Esophagus muscularis mucosa (tissue), 4 donors: ENCODE results near the gene SOD1. TPM values are rescaled to one million over a fixed set of nuclear protein-coding genes. Genes with fewer than 3 reads are reported as not detected.

ENCODE experiments used
- DNase-seq: peaks from one replicate; pipeline ENCODE4 v3.0.0-alpha.2; 2017; ENCODE audit errors: extremely low spot score
- H3K27ac ChIP-seq, 4 donors: fragments of 200-600 bp; sonication (generic); replicated peaks in 1 of 4; 1 replicate in 3 of 4; 2 replicates in 1 of 4; pipeline ENCODE4 v1.5.1; 2016 to 2019; ENCODE audit warnings: mild to moderate bottlenecking in 1 of 4
- H3K27me3 ChIP-seq, 4 donors: fragments of 200-600 bp; sonication (generic); one replicate each; pipeline versions ENCODE4 v1.5.1 to v1.6.0; 2016 to 2019
- H3K36me3 ChIP-seq, 4 donors: fragments of 200-600 bp; sonication (generic); one replicate each; pipeline ENCODE4 v1.5.1; 2016 to 2019
- H3K4me1 ChIP-seq, 4 donors: fragments of 200-600 bp; sonication (generic); one replicate each; pipeline ENCODE4 v1.5.1; 2016 to 2019
- H3K4me3 ChIP-seq, 4 donors: fragments of 200-600 bp; sonication (generic); 1 replicate in 2 of 4; 2 replicates in 2 of 4; pipeline ENCODE4 v1.5.1; 2016 to 2019; ENCODE audit warnings: mild to moderate bottlenecking in 4 of 4, moderate library complexity in 1 of 4
- H3K9me3 ChIP-seq, 4 donors: fragments of 200-600 bp; sonication (generic); 1 replicate in 3 of 4; 2 replicates in 1 of 4; pipeline ENCODE4 v1.5.1; 2016 to 2019
- EP300 ChIP-seq: sonication (generic); formaldehyde crosslinking; IDR thresholded peaks from one replicate; pipeline ENCODE4 v1.6.1; 2017; ENCODE audit warnings: antibody characterized with exemption
- POLR2A ChIP-seq: fragments of 450-650 bp; IDR thresholded peaks from one replicate; pipeline ENCODE4 v1.6.1; 2017; ENCODE audit warnings: antibody characterized with exemption, moderate library complexity, mild to moderate bottlenecking, low read depth
- POLR2AphosphoS5 ChIP-seq, 2 donors: sonication (generic); formaldehyde crosslinking; IDR thresholded peaks; one replicate each; pipeline ENCODE4 v1.6.1; 2017; ENCODE audit warnings: antibody characterized with exemption in 2 of 2
- WGBS: methylation state at CpG from one replicate; pipeline ENCODE4 v1.1.5; 2018; 5-methylcytosine and 5-hydroxymethylcytosine counted together
- intact Hi-C: fragments of 100-400 bp; cut with DNase I; formaldehyde crosslinking; loops from one replicate; pipeline ENCODE4 v1.15.1; 2023
- total RNA-seq, 4 donors: library from RNA; depleted of rRNA; stranded (reverse); fragments of >200 nt; gene quantifications; one replicate each; pipeline versions ENCODE4 v1.1.0 to v1.2.1, GENCODE V29; 2016
- TF ChIP-seq, protein P1 (sequence below), 3 experiments: fragments of 200-600 bp in 2 of 3; fragments of 450-650 bp in 1 of 3; sonication (generic) in 2 of 3; IDR thresholded peaks; one replicate each; pipeline ENCODE4 v1.5.1; 2017 to 2019; ENCODE audit warnings: antibody characterized with exemption in 3 of 3, mild to moderate bottlenecking in 2 of 3, moderate library complexity in 1 of 3

Gene SOD1
- total RNA-seq, 4 donors from 2014 or later: 185 to 258 (median 222) TPM

GRCh38 chr21:31616216-31616615 lies 43.3 kb upstream of the SOD1 start:
- H3K36me3 ChIP-seq: no peaks in the 10 kb centered on the region
- WGBS: 85% methylated on average over 9 of the region's 9 CpGs
- H3K9me3 ChIP-seq: peaks cover 0 to 6% (median 3%) of the 10 kb centered on the region in 4 donors
- no peak overlapping the region for H3K4me3 ChIP-seq
- H3K27me3 ChIP-seq: peaks cover 0 to 12% (median 0%) of the 10 kb centered on the region in 4 donors
- intact Hi-C loops: no loop called here
- H3K27ac ChIP-seq: no peak overlapping the region
- no peaks in the 10 kb centered on the region for H3K4me1 ChIP-seq
- DNase-seq: no peak
- no peak for TF ChIP-seq POLR2AphosphoS5 (IDR thresholded peaks at IDR 0.05)
- no peak for TF ChIP-seq EP300
- TF ChIP-seq POLR2A: no peak
- TF ChIP-seq, protein P1, sequence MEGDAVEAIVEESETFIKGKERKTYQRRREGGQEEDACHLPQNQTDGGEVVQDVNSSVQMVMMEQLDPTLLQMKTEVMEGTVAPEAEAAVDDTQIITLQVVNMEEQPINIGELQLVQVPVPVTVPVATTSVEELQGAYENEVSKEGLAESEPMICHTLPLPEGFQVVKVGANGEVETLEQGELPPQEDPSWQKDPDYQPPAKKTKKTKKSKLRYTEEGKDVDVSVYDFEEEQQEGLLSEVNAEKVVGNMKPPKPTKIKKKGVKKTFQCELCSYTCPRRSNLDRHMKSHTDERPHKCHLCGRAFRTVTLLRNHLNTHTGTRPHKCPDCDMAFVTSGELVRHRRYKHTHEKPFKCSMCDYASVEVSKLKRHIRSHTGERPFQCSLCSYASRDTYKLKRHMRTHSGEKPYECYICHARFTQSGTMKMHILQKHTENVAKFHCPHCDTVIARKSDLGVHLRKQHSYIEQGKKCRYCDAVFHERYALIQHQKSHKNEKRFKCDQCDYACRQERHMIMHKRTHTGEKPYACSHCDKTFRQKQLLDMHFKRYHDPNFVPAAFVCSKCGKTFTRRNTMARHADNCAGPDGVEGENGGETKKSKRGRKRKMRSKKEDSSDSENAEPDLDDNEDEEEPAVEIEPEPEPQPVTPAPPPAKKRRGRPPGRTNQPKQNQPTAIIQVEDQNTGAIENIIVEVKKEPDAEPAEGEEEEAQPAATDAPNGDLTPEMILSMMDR (IDR thresholded peaks at IDR 0.05): no peak

DNA sequence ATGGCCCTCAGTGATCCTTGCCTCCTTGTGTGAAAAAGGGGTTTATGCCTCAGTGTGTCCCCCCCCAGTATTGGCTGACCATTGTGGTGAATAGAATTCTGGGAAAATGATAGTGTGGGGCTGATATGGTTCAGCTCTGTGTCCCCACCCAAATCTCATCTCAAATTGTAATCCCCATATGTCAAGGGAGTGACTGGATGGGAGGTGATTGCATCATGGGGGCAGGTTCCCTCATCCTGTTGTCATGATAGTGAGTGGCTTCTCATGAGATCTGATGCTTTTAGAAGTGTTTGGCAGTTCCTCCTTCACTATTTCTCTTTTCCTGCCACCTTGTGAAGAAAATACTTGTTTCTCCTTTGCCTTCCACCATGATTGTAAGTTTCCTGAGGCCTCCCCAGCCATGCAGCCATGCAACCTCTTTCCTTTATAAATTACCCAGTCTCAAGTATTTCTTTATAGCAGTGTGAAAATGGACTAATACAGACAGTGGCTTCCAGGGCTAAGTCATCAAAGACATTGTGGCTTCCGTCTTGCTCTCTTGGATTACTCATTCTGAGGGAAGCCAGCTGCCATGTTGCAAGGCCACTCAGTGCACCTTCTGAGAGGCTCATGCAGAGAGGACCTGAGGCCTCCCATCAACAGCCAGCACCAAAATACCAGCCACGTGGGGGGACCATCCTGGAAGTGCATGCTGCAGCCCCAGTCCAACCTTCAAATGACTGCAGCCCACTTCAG lies 40.6 kb upstream of the SOD1 start:
- Histone ChIP-seq H3K9me3 (peaks cover 0 to 6% (median 3%) of the 10 kb centered on the region in 4 donors), H3K4me1 (no peaks in the 10 kb centered on the region), H3K27ac (no peak overlapping the region), H3K27me3 (no peaks in the 10 kb centered on the region), H3K4me3 (no peak overlapping the region), H3K36me3 (no peaks in the 10 kb centered on the region)
- no peak for TF ChIP-seq EP300
- TF ChIP-seq POLR2A: no peak
- DNase-seq: no peak
- intact Hi-C loops: no loop called here
- 50% methylated on average over 2 of the region's 2 CpGs for WGBS

DNA sequence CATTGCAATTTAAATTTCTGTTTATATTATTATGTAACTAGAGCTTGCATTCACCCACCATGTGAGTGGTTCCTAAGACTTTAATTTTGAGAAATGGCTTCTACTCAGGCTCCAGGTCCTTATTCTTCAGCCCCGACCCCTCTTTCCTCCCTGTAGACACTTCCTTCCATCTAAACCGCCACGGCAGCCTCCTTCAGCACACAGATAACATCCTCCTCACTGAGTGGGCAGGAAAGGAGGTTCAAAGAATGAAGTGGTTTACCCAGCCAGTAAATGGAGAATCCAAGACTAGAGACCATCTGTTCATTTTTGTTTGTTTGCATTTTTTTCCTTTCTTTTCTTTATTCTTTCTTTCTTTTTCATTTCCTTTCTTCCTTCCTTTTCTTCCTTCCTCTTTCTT lies 37.1 kb upstream of the SOD1 start:
- 75% methylated on average over 3 of the region's 3 CpGs for WGBS
- intact Hi-C loops: no loop called here
- DNase-seq: no peak

GRCh38 chr21:31623664-31624063 lies 35.8 kb upstream of the SOD1 start:
- 90% methylated on average over 6 of the region's 6 CpGs for WGBS
- Histone ChIP-seq H3K4me3 (no peak overlapping the region), H3K4me1 (no peaks in the 10 kb centered on the region), H3K36me3 (no peaks in the 10 kb centered on the region), H3K27me3 (no peaks in the 10 kb centered on the region), H3K27ac (no peak overlapping the region), H3K9me3 (peaks cover 0 to 6% (median 3%) of the 10 kb centered on the region in 4 donors)
- intact Hi-C loops: no loop called here
- no peak for DNase-seq
- no peak for TF ChIP-seq POLR2A
- TF ChIP-seq, protein P1 (IDR thresholded peaks at IDR 0.05): no peak

More for the DNA sequence above, 37.1 kb upstream of the SOD1 start:
- Histone ChIP-seq H3K9me3 (peaks cover 0 to 6% (median 3%) of the 10 kb centered on the region in 4 donors), H3K4me3 (no peak overlapping the region), H3K27me3 (no peaks in the 10 kb centered on the region), H3K36me3 (no peaks in the 10 kb centered on the region), H3K27ac (no peak overlapping the region), H3K4me1 (no peaks in the 10 kb centered on the region)
- TF ChIP-seq POLR2A: no peak
- TF ChIP-seq, protein P1 (IDR thresholded peaks at IDR 0.05): no peak
- TF ChIP-seq EP300: no peak
- TF ChIP-seq POLR2AphosphoS5 (IDR thresholded peaks at IDR 0.05): no peak

DNA sequence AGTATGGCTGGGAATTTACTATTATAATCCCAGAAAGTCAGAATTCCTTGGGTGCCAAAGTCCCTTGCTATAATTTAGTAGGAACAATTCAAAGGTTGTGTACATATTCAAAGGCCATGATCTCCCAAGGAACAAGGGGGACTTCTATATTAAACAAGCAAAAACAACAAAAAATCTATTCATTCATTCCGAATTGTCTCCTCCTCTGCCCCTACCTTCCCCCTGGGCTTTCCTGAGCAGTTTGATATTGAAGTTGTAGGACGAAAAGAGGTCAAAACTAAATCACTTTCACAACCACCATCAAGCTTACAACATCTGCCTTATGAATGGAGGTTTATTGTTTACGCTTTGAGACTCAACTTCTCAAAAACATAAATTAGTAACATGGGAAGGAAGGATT lies 35.3 kb upstream of the SOD1 start:
- intact Hi-C loops: no loop called here
- DNase-seq: no peak
- no peaks in the 10 kb centered on the region for H3K27me3 ChIP-seq
- no peaks in the 10 kb centered on the region for H3K36me3 ChIP-seq
- TF ChIP-seq EP300 (no peak), POLR2A (no peak), POLR2AphosphoS5 (IDR thresholded peaks at IDR 0.05) (no peak)
- TF ChIP-seq, protein P1 (IDR thresholded peaks at IDR 0.05): no peak
- no peak overlapping the region for H3K27ac ChIP-seq
- no peaks in the 10 kb centered on the region for H3K4me1 ChIP-seq
- peaks cover 0 to 1% (median under 1%) of the 10 kb centered on the region in 4 donors for H3K9me3 ChIP-seq
- WGBS: 80% methylated on average over 3 of the region's 3 CpGs
- no peak overlapping the region for H3K4me3 ChIP-seq
